K562 (cell line): ENCODE results near the gene RHPN2. TPM values are rescaled to one million over a fixed set of nuclear protein-coding genes. Genes with fewer than 3 reads are reported as not detected.
"Not testable (repeated sequence)": the region's sequence is repeated elsewhere in the genome, so short reads cannot be mapped to it uniquely, and the experiment has no call there.

Experiments
- ATAC-seq: fragments of 200-7000 bp; cut with Tn5 transposase; 3 replicates; pipeline ENCODE4 v1.9.1; 2020; ENCODE audit warnings: moderate library complexity
- BruUV-seq: library from RNA; stranded (reverse); fragments of 400-500 nt; replicated peaks from 2 replicates; lab custom pipeline; 2021; lab: Mats Ljungman, UMichigan
- CTCF ChIA-PET: fragments of 300-600 bp; formaldehyde crosslinking; extraction: SDS; loops from one replicate; lab custom pipeline; 2021; ENCODE audit warnings: low intra/inter-chr PET ratio; lab: Yijun Ruan, JAX
- POLR2A ChIA-PET: fragments of 300-600, 350-650 bp; sonication (Branson Sonifier 250); formaldehyde crosslinking; extraction: SDS; loops from one replicate; lab custom pipeline; 2021; ENCODE audit warnings: antibody characterized with exemption, inconsistent platforms; lab: Yijun Ruan, JAX
- DNase-seq, 4 experiments: peaks; one replicate each; pipeline versions ENCODE4 v3.0.0 to v3.0.0-alpha.2; 2011 to 2018; ENCODE audit warnings: low spot score in 3 of 4, mixed read lengths in 3 of 4; ENCODE audit errors: extremely low read depth in 1 of 4
- FAIRE-seq: peaks from 2 replicates; lab custom pipeline; 2011; peaks lifted over from hg19 to GRCh38; lab: Jason Lieb, UNC
- H2AFZ ChIP-seq: 2 replicates; pipeline ENCODE4 v1.6.0; 2011; ENCODE audit warnings: low read depth, low read length, control low read depth, inconsistent platforms
- H3K27ac ChIP-seq: fragments of 200-600 bp; 3 replicates; pipeline ENCODE4 v1.8.0; 2011; ENCODE audit warnings: low read depth, mild to moderate bottlenecking, control low read depth, inconsistent platforms, low read length, moderate library complexity, mixed read lengths; ENCODE audit errors: extremely low read depth
- H3K27me3 ChIP-seq, 2 experiments: fragments of 300-600 bp in 1 of 2; 2 replicates in 1 of 2; 3 replicates in 1 of 2; pipeline versions ENCODE4 v1.6.0 to v1.8.0; 2011; ENCODE audit warnings: inconsistent platforms in 2 of 2, low read length in 2 of 2, mild to moderate bottlenecking in 1 of 2, mixed read lengths in 1 of 2, moderate library complexity in 1 of 2; ENCODE audit not compliant: control insufficient read depth in 2 of 2, insufficient read depth in 2 of 2
- H3K36me3 ChIP-seq: fragments of 300-600 bp; 3 replicates; pipeline ENCODE4 v1.8.0; 2011; ENCODE audit warnings: mild to moderate bottlenecking, low read length, inconsistent platforms; ENCODE audit not compliant: control insufficient read depth, insufficient read depth
- H3K4me1 ChIP-seq, 2 experiments: fragments of 200-600 bp in 1 of 2; replicated peaks in 1 of 2; 2 replicates in 1 of 2; 3 replicates in 1 of 2; pipeline versions ENCODE4 v1.5.1 to v1.8.0; 2011; ENCODE audit warnings: inconsistent platforms in 2 of 2, low read length in 2 of 2, mild to moderate bottlenecking in 1 of 2, mixed read lengths in 1 of 2, moderate library complexity in 1 of 2; ENCODE audit not compliant: control insufficient read depth in 2 of 2, insufficient read depth in 2 of 2
- H3K4me2 ChIP-seq: 2 replicates; pipeline ENCODE4 v1.6.1; 2011; ENCODE audit warnings: low read length, control low read depth, inconsistent platforms, mixed read lengths; ENCODE audit not compliant: insufficient read depth
- H3K4me3 ChIP-seq: fragments of 200-600 bp; sonication (generic), shearing (Covaris generic); 2 replicates; pipeline ENCODE4 v1.5.1; 2016; ENCODE audit warnings: control low read depth, inconsistent platforms
- H3K79me2 ChIP-seq: fragments of 200-600 bp; 3 replicates; pipeline ENCODE4 v1.8.0; 2011; ENCODE audit warnings: low read length, inconsistent platforms; ENCODE audit not compliant: control insufficient read depth, insufficient read depth
- H3K9ac ChIP-seq, 2 experiments: 2 replicates each; pipeline versions ENCODE4 v1.6.0 to v1.6.1; 2011; ENCODE audit warnings: low read depth in 2 of 2, low read length in 2 of 2, control low read depth in 1 of 2, inconsistent platforms in 1 of 2, mild to moderate bottlenecking in 1 of 2, mixed read lengths in 1 of 2; ENCODE audit not compliant: insufficient read depth in 1 of 2
- H3K9me1 ChIP-seq: one replicate; pipeline ENCODE4 v1.6.0; 2011; ENCODE audit warnings: inconsistent platforms, mild to moderate bottlenecking, low read length, moderate library complexity; ENCODE audit not compliant: control insufficient read depth, insufficient read depth
- H3K9me3 ChIP-seq: replicated peaks from 2 replicates; pipeline ENCODE4 v1.5.1; 2011; ENCODE audit warnings: low read depth, low read length, inconsistent platforms; ENCODE audit not compliant: control insufficient read depth, insufficient read depth
- H4K20me1 ChIP-seq: replicated peaks from 2 replicates; pipeline ENCODE4 v1.6.1; 2011; ENCODE audit warnings: low read length, inconsistent platforms, mixed read lengths; ENCODE audit not compliant: control insufficient read depth, insufficient read depth
- ATF3 ChIP-seq, 2 experiments: fragments of 450-650 bp in 1 of 2; sonication (generic) in 1 of 2; formaldehyde crosslinking in 1 of 2; IDR thresholded peaks in 1 of 2; conservative IDR thresholded peaks in 1 of 2; 2 replicates each; pipeline versions ENCODE4 v1.6.1 to v1.8.1; 2016 to 2023; ENCODE audit warnings: mild to moderate bottlenecking in 2 of 2, moderate library complexity in 2 of 2, inconsistent platforms in 1 of 2, missing genetic modification reagents in 1 of 2
- TEAD4 ChIP-seq, 2 experiments: sonication (generic) in 1 of 2; formaldehyde crosslinking in 1 of 2; IDR thresholded peaks; 2 replicates each; pipeline versions ENCODE4 v1.6.1 to v1.8.0; 2012 to 2022; ENCODE audit warnings: borderline replicate concordance in 1 of 2, inconsistent platforms in 1 of 2, low read length in 1 of 2, mild to moderate bottlenecking in 1 of 2, missing genetic modification reagents in 1 of 2
- USF1 ChIP-seq: sonication (generic); formaldehyde crosslinking; IDR thresholded peaks from 2 replicates; pipeline ENCODE4 v1.9.0; 2022; ENCODE audit warnings: mild to moderate bottlenecking, missing genetic modification reagents
- WGBS: fragments of 100-300 bp; shearing (Covaris generic); methylation state at CpG from one replicate; pipeline ENCODE4 v1.1.6; 2016; ENCODE audit warnings: low coverage, mixed read lengths; ENCODE audit not compliant: insufficient coverage; ENCODE audit errors: missing lambda C conversion rate; 5-methylcytosine and 5-hydroxymethylcytosine counted together
- in situ Hi-C: fragments of 300-500 bp; cut with MboI; formaldehyde crosslinking; loops from 4 replicates; pipeline ENCODE4 v1.15.0; 2018; ENCODE audit warnings: inconsistent platforms, mixed read lengths
- intact Hi-C: fragments of 100-400 bp; cut with micrococcal nuclease; formaldehyde crosslinking; loops from 2 replicates; pipeline ENCODE4 v1.14.2; 2022
- polyA plus RNA-seq, 8 experiments: library from polyadenylated mRNA; depleted of rRNA in 4 of 8; stranded (reverse) in 5 of 8; unstranded in 3 of 8; fragments of >200 nt; fragmentation: Nextera tagmentation in 2 of 8; fragmentation: Illumina TruSeq in 1 of 8; extraction: Ambion mirVana in 2 of 8; extraction: Trizol in 1 of 8; gene quantifications; 2 replicates each; pipeline versions ENCODE4 v1.2.1 to v1.2.3, GENCODE V29; 2011 to 2014; ENCODE audit warnings: inconsistent platforms in 1 of 8, missing spikeins in 1 of 8
- total RNA-seq, 7 experiments: library from RNA; depleted of rRNA in 6 of 7; stranded (reverse); fragments of >200 nt in 6 of 7; fragmentation: Illumina TruSeq in 2 of 7; extraction: Trizol in 2 of 7; gene quantifications; 2 replicates each; pipeline versions ENCODE4 v1.2.1 to v1.2.3, GENCODE V29; 2011 to 2021; ENCODE audit warnings: low replicate concordance in 1 of 7

RHPN2 gene
- total and polyA plus RNA-seq, 9 of the 15 experiments (the other 6 are each of a cell fraction or from before 2014, with no cell fraction given): 0.63 to 9.9 (median 3.2) TPM

- TF ChIP-seq TEAD4 (IDR thresholded peaks at IDR 0.05; ENCODE audit: low read length): peak; percentile 47; the same call in 1 of the 2 replicates
- TF ChIP-seq TEAD4 (CRISPR knock-in tag; IDR thresholded peaks at IDR 0.05; ENCODE audit: borderline replicate concordance); ATF3 (CRISPR knock-in tag; conservative IDR thresholded peaks at IDR 0.05): not testable (repeated sequence)
- TF ChIP-seq ATF3 (IDR thresholded peaks at IDR 0.05): peak; percentile 55; the same call in 1 of the 2 replicates
These were observed 67.6 kb downstream of the RHPN2 start (continued) for GRCh38 chr19:32997061-32997464.

- H3K27me3 ChIP-seq, FAIRE-seq, DNase-seq, H3K9ac ChIP-seq, H4K20me1 ChIP-seq, in situ Hi-C loops, H3K9me1 ChIP-seq, H3K79me2 ChIP-seq, H3K4me1 ChIP-seq, H3K4me2 ChIP-seq, CTCF ChIA-PET, BruUV-seq, intact Hi-C loops, H3K27ac ChIP-seq, H3K4me3 ChIP-seq, H3K9me3 ChIP-seq, H3K36me3 ChIP-seq, ATAC-seq, H2AFZ ChIP-seq: not testable (repeated sequence)
- TF ChIP-seq USF1: 0 out of 2 replicates have a peak, but pooled peaks have one; percentile 14
- POLR2A ChIA-PET: interaction anchor here (0.6 kb wide), 1 partner anchor 1152 kb away, joined by 4 read pairs; no protein-coding TSS in a partner anchor
- WGBS: 81% methylated on average over 8 of the region's 17 CpGs
These were observed 68.7 kb downstream of the RHPN2 start for GRCh38 chr19:32995966-32996365.
